Stimulated activated CD8-positive, alpha-beta memory T cell treated with anti-CD3 and anti-CD28 coated beads, Interleukin-4, amount 100 ng/mL, for 24 hours (primary cell): ENCODE measurements around the gene FEM1A.
"Not testable (repeated sequence)": the region's sequence is repeated elsewhere in the genome, so short reads cannot be mapped to it uniquely, and the experiment has no call there.

Experiments
- DNase-seq: peaks from one replicate; pipeline ENCODE4 v3.0.0-alpha.2; 2020; ENCODE audit warnings: low read depth

FEM1A gene

GRCh38 chr19:4773047-4773640, 18.4 kb upstream of the FEM1A start:
- DNase-seq = no peak

GRCh38 chr19:4774136-4774535, 17.4 kb upstream of the FEM1A start:
- DNase-seq = no peak

- no peak for DNase-seq
These were observed 15.8 kb upstream of the FEM1A start for GRCh38 chr19:4775627-4776152.

- DNase-seq = no peak
These were observed 14.9 kb upstream of the FEM1A start for GRCh38 chr19:4776436-4777211.

GRCh38 chr19:4778124-4778523, 13.4 kb upstream of the FEM1A start:
- not testable (repeated sequence) for DNase-seq

- DNase-seq = no peak
These were observed 10.7 kb upstream of the FEM1A start for GRCh38 chr19:4780860-4781259.

- no peak for DNase-seq
These were observed 9.7 kb upstream of the FEM1A start for GRCh38 chr19:4781801-4782200.

GRCh38 chr19:4786412-4787016, 5.0 kb upstream of the FEM1A start:
- DNase-seq = not testable (repeated sequence)

- not testable (repeated sequence) for DNase-seq
These were observed 708 bp downstream of the FEM1A start for GRCh38 chr19:4792019-4792865.

GRCh38 chr19:4792866-4793195, 1.3 kb downstream of the FEM1A start:
- DNase-seq = not testable (repeated sequence)

- not testable (repeated sequence) for DNase-seq
These were observed 1.7 kb downstream of the FEM1A start for GRCh38 chr19:4793278-4793677.

- DNase-seq = no peak
These were observed 3.4 kb downstream of the FEM1A start for GRCh38 chr19:4794971-4795370.

- no peak for DNase-seq
These were observed 3.9 kb downstream of the FEM1A start for GRCh38 chr19:4795400-4795799.

- DNase-seq = no peak
These were observed 9.1 kb downstream of the FEM1A start for GRCh38 chr19:4800591-4801081.

GRCh38 chr19:4801085-4801619, 9.6 kb downstream of the FEM1A start:
- no peak for DNase-seq

- no peak for DNase-seq
These were observed 11.2 kb downstream of the FEM1A start for GRCh38 chr19:4802711-4803110.

- peak; percentile 54 for DNase-seq
These were observed 12.5 kb downstream of the FEM1A start for GRCh38 chr19:4803736-4804695.

GRCh38 chr19:4805140-4805539, 13.6 kb downstream of the FEM1A start:
- DNase-seq = not testable (repeated sequence)

GRCh38 chr19:4806384-4806783, 14.8 kb downstream of the FEM1A start:
- DNase-seq = no peak

- DNase-seq = no peak
These were observed 15.7 kb downstream of the FEM1A start for GRCh38 chr19:4807188-4807587.
